Mesendoderm (in vitro differentiated cells): ENCODE results near the gene KHDC1.
"Not testable (repeated sequence)": the region's sequence is repeated elsewhere in the genome, so short reads cannot be mapped to it uniquely, and the experiment has no call there.

Experiments used
- DNase-seq: peaks from one replicate; pipeline ENCODE4 v3.0.0; 2013
- H2AK5ac ChIP-seq: 2 replicates; pipeline ENCODE4 v1.6.1; 2013; ENCODE audit warnings: low read length, inconsistent platforms
- H2BK120ac ChIP-seq: 2 replicates; pipeline ENCODE4 v1.6.1; 2013; ENCODE audit warnings: low read depth, mild to moderate bottlenecking, low read length, moderate library complexity, mixed read lengths
- H2BK15ac ChIP-seq: replicated peaks from 2 replicates; pipeline ENCODE4 v1.6.1; 2013; ENCODE audit warnings: low read depth, mild to moderate bottlenecking, moderate library complexity
- H2BK5ac ChIP-seq: 2 replicates; pipeline ENCODE4 v1.6.1; 2013; ENCODE audit warnings: low read length, inconsistent platforms
- H3K18ac ChIP-seq: 2 replicates; pipeline ENCODE4 v1.6.1; 2013; ENCODE audit warnings: mild to moderate bottlenecking, low read length, mixed read lengths
- H3K23ac ChIP-seq: one replicate; pipeline ENCODE4 v1.6.1; 2013; ENCODE audit warnings: low read length
- H3K27ac ChIP-seq: 2 replicates; pipeline ENCODE4 v1.5.1; 2013; ENCODE audit warnings: low read depth, mild to moderate bottlenecking, inconsistent platforms, low read length, moderate library complexity
- H3K27me3 ChIP-seq: 2 replicates; pipeline ENCODE4 v1.6.1; 2013; ENCODE audit warnings: low read length, control low read depth, mild to moderate bottlenecking, inconsistent platforms; ENCODE audit not compliant: insufficient read depth, poor library complexity
- H3K36me3 ChIP-seq: 2 replicates; pipeline ENCODE4 v1.6.1; 2013; ENCODE audit warnings: low read length, inconsistent platforms; ENCODE audit not compliant: control insufficient read depth, insufficient read depth
- H3K4ac ChIP-seq: one replicate; pipeline ENCODE4 v1.6.1; 2013; ENCODE audit warnings: low read depth, mild to moderate bottlenecking, low read length, moderate library complexity
- H3K4me1 ChIP-seq: 2 replicates; pipeline ENCODE4 v1.6.1; 2013; ENCODE audit warnings: low read depth, low read length, inconsistent platforms; ENCODE audit not compliant: control insufficient read depth
- H3K4me2 ChIP-seq: 2 replicates; pipeline ENCODE4 v1.6.1; 2013; ENCODE audit warnings: low read length
- H3K4me3 ChIP-seq: 2 replicates; pipeline ENCODE4 v1.5.1; 2013; ENCODE audit warnings: mild to moderate bottlenecking, low read length
- H3K56ac ChIP-seq: one replicate; pipeline ENCODE4 v1.6.1; 2013; ENCODE audit warnings: low read length
- H3K79me1 ChIP-seq: 2 replicates; pipeline ENCODE4 v1.6.1; 2013; ENCODE audit warnings: low read length, inconsistent platforms
- H3K79me2 ChIP-seq: 2 replicates; pipeline ENCODE4 v1.6.1; 2013; ENCODE audit warnings: mild to moderate bottlenecking, low read length; ENCODE audit not compliant: control insufficient read depth, insufficient read depth
- H3K9ac ChIP-seq: 2 replicates; pipeline ENCODE4 v1.6.1; 2013; ENCODE audit warnings: low read length, inconsistent platforms
- H4K5ac ChIP-seq: one replicate; pipeline ENCODE4 v1.6.1; 2013; ENCODE audit warnings: low read length
- H4K8ac ChIP-seq: one replicate; pipeline ENCODE4 v1.6.1; 2013; ENCODE audit warnings: low read depth, mild to moderate bottlenecking, control low read depth, low read length, moderate library complexity
- WGBS: extraction: QIAGEN DNeasy Blood & Tissue Kit; methylation state at CpG from one replicate; pipeline ENCODE4 v1.1.7; 2013; ENCODE audit warnings: low lambda C conversion rate, missing lambda C conversion rate; ENCODE audit not compliant: insufficient coverage; ENCODE audit errors: extremely low coverage; 5-methylcytosine and 5-hydroxymethylcytosine counted together

The KHDC1 gene

GRCh38 chr6:73303773-73304172, 40.8 kb upstream of the KHDC1 start:
- H3K79me2 ChIP-seq, H4K5ac ChIP-seq, H2AK5ac ChIP-seq, H3K23ac ChIP-seq, H2BK120ac ChIP-seq, H3K18ac ChIP-seq, H3K4me3 ChIP-seq, H2BK15ac ChIP-seq, H3K27me3 ChIP-seq, H3K36me3 ChIP-seq, DNase-seq, H3K56ac ChIP-seq, H3K4me1 ChIP-seq, H3K79me1 ChIP-seq, H3K4me2 ChIP-seq, H3K9ac ChIP-seq, H2BK5ac ChIP-seq, H3K27ac ChIP-seq, H3K4ac ChIP-seq, H4K8ac ChIP-seq: not testable (repeated sequence)
- no CpG with 5 or more reads among the region's 7 CpGs for WGBS

GRCh38 chr6:73302339-73302738, 39.3 kb upstream of the KHDC1 start:
- Histone ChIP-seq H3K4me1 (no peaks in the 10 kb centered on the region), H3K23ac (no peak overlapping the region), H3K9ac (no peak overlapping the region), H3K79me1 (peaks cover 2% of the 10 kb centered on the region), H4K8ac (no peak overlapping the region), H3K18ac (no peak overlapping the region), H3K4me2 (no peak overlapping the region), H2BK120ac (no peak overlapping the region), H2BK15ac (no peak overlapping the region), H3K4ac (no peak overlapping the region), H3K27ac (no peak overlapping the region), H3K36me3 (no peaks in the 10 kb centered on the region), H3K4me3 (no peak overlapping the region), H2AK5ac (no peak overlapping the region), H3K56ac (no peak overlapping the region), H4K5ac (no peak overlapping the region), H3K27me3 (no peaks in the 10 kb centered on the region), H3K79me2 (no peaks in the 10 kb centered on the region), H2BK5ac (no peak overlapping the region)
- WGBS = no CpG with 5 or more reads among the region's 2 CpGs
- DNase-seq = no peak

- Histone ChIP-seq H2BK15ac (no peak overlapping the region), H3K4me1 (no peaks in the 10 kb centered on the region), H3K56ac (no peak overlapping the region), H2BK5ac (no peak overlapping the region), H4K8ac (no peak overlapping the region), H3K27ac (no peak overlapping the region), H3K18ac (no peak overlapping the region), H3K36me3 (no peaks in the 10 kb centered on the region), H3K4me3 (no peak overlapping the region), H3K4ac (no peak overlapping the region), H2BK120ac (no peak overlapping the region), H3K27me3 (no peaks in the 10 kb centered on the region), H3K4me2 (no peak overlapping the region), H3K79me2 (no peaks in the 10 kb centered on the region), H3K23ac (no peak overlapping the region), H3K9ac (no peak overlapping the region), H3K79me1 (no peaks in the 10 kb centered on the region), H2AK5ac (no peak overlapping the region), H4K5ac (no peak overlapping the region)
- DNase-seq = no peak
- WGBS = no CpG with 5 or more reads among the region's 50 CpGs
Measured at GRCh38 chr6:73299151-73299971, 36.4 kb upstream of the KHDC1 start.

- no peaks in the 10 kb centered on the region for H3K79me1 ChIP-seq
- H2BK5ac ChIP-seq = no peak overlapping the region
- no peak overlapping the region for H3K4ac ChIP-seq
- no CpG with 5 or more reads among the region's 3 CpGs for WGBS
- no peaks in the 10 kb centered on the region for H3K79me2 ChIP-seq
- no peak overlapping the region for H3K9ac ChIP-seq
- H3K4me2 ChIP-seq = no peak overlapping the region
- H3K27me3 ChIP-seq = no peaks in the 10 kb centered on the region
- H2AK5ac ChIP-seq = no peak overlapping the region
- no peak overlapping the region for H2BK15ac ChIP-seq
- H2BK120ac ChIP-seq = no peak overlapping the region
- no peak overlapping the region for H4K5ac ChIP-seq
- no peak for DNase-seq
- H3K18ac ChIP-seq = no peak overlapping the region
- H3K56ac ChIP-seq = no peak overlapping the region
- no peak overlapping the region for H3K27ac ChIP-seq
- H3K4me1 ChIP-seq = no peaks in the 10 kb centered on the region
- H3K23ac ChIP-seq = no peak overlapping the region
- no peak overlapping the region for H4K8ac ChIP-seq
- H3K4me3 ChIP-seq = no peak overlapping the region
- H3K36me3 ChIP-seq = no peaks in the 10 kb centered on the region
Measured at GRCh38 chr6:73293331-73293730, 30.3 kb upstream of the KHDC1 start.

GRCh38 chr6:73290435-73290834, 27.4 kb upstream of the KHDC1 start:
- Histone ChIP-seq H3K27me3 (no peaks in the 10 kb centered on the region), H3K4ac (no peak overlapping the region), H3K36me3 (no peaks in the 10 kb centered on the region), H3K18ac (no peak overlapping the region), H2BK120ac (no peak overlapping the region), H3K23ac (no peak overlapping the region), H4K8ac (no peak overlapping the region), H3K9ac (no peak overlapping the region), H2BK15ac (no peak overlapping the region), H3K79me2 (no peaks in the 10 kb centered on the region), H3K4me2 (no peak overlapping the region), H2BK5ac (no peak overlapping the region), H3K79me1 (no peaks in the 10 kb centered on the region), H4K5ac (no peak overlapping the region), H3K4me1 (no peaks in the 10 kb centered on the region), H3K27ac (no peak overlapping the region), H2AK5ac (no peak overlapping the region), H3K4me3 (no peak overlapping the region), H3K56ac (no peak overlapping the region)
- no peak for DNase-seq

- Histone ChIP-seq H3K9ac (no peak overlapping the region), H4K8ac (no peak overlapping the region), H3K18ac (no peak overlapping the region), H3K36me3 (no peaks in the 10 kb centered on the region), H3K23ac (no peak overlapping the region), H3K27ac (no peak overlapping the region), H3K4me2 (no peak overlapping the region), H3K56ac (no peak overlapping the region), H2BK120ac (no peak overlapping the region), H3K4ac (no peak overlapping the region), H3K27me3 (no peaks in the 10 kb centered on the region), H4K5ac (no peak overlapping the region), H2BK5ac (no peak overlapping the region), H3K79me1 (no peaks in the 10 kb centered on the region), H3K4me1 (no peaks in the 10 kb centered on the region), H3K79me2 (no peaks in the 10 kb centered on the region), H3K4me3 (no peak overlapping the region), H2AK5ac (no peak overlapping the region), H2BK15ac (no peak overlapping the region)
- WGBS = no CpG with 5 or more reads among the region's 6 CpGs
- DNase-seq = no peak
Measured at GRCh38 chr6:73286752-73287151, 23.8 kb upstream of the KHDC1 start.
